GM19025 (cell line): ENCODE results near the gene NACC1.
A peak's percentile ranks its signal among the peaks of the same experiment; 100 is the strongest.

ENCODE experiments used
- ATAC-seq: cut with Tn5 transposase; IDR thresholded peaks from one replicate; pipeline ENCODE4 v1.9.1; 2021; ENCODE audit warnings: mild to moderate bottlenecking, low read depth, moderate library complexity; ENCODE audit not compliant: unreplicated experiment

Gene NACC1

DNA sequence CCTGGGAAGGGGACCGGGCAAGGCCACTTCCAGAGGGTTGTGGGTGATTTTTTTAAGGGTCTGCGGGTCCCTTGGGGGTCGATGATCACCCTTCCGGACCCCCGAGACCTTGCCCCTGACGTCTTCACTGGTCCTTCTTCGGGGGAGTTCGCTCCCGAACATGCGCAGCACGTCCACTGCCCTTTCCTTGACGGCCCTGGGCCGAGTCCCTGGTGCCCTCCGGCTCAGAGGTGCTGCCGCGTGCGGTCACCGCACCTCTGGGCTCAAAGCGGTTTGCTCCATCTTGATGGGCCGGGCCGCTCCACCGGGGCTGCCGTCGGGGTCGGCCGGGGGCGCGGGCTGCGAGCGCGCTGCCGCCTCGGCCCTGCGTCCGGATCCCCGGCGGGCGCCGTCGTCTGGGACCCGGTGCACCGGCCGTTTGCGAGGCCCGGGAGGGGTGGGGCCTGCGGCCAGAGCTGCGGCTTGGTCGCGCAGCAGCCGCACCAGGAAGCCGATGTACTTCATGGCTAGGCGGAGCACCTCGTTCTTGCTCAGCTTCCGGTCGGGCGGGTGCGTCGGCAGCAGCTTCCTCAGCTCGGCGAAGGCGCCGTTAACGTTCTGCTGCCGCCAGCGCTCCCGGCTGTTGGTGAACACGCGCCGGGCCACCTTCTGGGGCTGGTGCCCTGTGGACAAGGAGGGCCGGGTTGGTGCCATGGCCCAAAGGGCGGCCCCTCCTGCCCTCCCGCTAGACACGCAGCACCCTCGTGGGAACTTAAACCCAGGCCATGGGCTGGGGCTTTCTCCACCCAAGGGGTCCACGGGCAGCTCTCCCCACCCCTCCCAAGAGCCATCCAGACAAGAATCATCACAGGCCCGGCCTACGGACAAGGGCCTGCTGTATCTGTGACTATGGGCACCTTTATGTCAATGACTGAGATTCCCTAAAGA, 18.7 kb upstream of the NACC1 start:
- ATAC-seq, result no peak

DNA sequence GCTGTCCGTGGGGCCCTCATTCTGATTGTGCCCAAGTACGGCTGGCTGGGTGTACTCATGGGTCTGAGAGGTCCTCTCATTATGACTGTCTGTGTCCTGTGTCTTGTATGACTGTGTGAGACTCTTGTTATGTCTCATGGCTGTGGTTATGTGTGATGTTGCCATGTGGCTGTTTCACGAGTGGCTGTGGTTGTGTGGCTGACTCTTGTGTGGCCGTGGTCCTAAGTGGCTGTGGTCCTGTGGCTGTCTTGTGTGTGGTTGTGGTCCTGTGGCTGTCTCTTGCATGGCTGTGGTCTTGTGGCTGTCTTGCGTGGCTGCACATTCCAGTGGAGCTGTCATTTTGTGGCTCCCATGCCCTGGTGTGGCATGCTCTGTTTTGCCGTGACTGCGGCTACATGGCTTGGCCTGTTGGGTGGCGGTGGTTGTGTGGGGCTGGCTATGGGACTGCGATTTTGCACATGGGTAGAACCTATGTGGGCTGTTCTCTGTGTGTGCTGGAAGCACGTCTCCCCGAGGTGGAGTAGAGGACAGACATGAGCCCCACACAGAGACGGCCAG, 18.0 kb upstream of the NACC1 start:
- no peak for ATAC-seq

DNA sequence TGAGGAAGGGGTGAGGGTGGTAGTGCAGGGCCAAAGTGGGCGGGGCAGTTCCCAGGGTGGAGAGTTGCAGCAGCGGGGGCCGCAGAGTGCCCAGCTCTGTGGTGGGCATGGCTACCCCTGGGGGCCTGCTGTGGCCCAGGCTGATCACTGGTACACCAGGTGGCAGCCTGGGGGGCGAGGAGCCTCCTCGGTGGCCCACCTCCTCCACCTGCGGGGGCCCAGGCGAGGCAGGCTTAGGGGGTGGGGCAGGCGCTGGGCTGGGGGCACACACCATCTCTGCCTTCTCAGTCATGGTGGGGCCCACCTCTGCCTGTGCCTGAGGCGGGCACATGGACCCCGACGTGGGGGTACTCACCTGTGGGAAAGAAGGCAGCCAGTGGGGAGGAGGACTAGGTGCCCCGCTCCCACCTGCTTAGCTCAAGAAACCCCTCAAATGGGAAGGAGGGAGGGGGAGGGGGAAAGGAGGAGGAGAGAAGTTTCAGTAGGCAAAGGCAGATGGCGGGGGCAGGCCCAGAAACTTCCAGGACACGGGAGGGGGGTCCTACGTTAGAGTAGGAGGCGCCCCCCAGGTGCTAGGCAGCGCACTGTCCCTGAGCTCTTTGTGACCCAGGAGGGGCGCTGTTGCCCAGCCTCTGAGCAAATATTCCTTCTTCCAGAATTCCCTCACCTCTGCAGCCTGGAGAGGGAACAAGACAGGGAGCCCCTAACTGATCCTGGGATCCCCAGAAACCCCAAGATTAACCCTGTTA, 17.0 kb upstream of the NACC1 start:
- ATAC-seq, result no peak

- ATAC-seq, result no peak
These were observed 16.3 kb upstream of the NACC1 start for GRCh38 chr19:13101590-13102415.

GRCh38 chr19:13102416-13102665, 15.7 kb upstream of the NACC1 start:
- ATAC-seq, result no peak

DNA sequence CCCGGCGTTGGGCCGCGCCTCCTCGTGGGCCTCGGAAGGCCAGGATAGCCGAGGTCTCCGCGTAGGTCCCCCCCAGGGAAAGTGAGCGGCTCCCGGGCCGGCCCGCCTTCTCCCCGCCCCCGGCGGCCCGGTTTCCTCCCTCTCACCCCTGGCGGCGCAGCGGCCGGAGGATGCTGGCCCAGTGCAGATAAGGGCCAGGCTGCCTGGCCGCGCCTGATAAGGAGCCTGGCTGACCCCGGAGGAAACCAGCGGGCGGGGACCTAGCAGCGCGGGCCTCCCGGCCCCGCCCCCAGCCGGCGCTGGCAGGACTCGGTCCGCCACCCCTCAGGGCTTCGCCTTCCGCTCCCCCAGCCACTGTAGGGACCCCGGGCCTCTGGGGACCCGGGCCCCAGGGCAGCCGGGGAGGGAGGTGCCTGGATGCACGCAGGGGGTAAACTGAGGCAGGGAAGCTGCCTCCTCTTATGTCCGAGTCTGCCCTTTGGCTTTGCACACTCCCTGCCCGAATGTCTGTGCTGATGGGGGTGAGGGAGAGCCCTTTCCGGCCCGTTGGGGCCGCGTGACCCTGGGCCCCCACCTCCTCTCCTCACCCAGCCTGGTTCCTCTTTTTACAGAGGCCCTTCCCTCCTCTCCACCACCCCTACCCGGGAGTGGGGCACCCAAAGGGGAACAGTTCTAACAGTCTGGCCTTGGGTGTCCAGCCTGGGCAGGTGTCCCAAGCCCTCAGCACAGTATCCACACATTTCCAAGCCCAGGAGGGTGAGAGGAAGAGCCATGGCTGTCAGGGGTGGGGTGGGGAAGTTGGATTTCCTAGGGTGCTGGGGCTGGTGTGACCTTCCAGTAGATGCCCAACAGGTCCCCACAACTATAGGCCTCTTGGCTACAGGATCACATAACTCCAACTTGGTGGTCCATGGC, 15.1 kb upstream of the NACC1 start, which contains the start of gene LYL1:
Gene LYL1 (minus strand): TSS at position 193 of the 915 bp plus-strand sequence. CDS start 1,687 bp downstream, outside the sequence.
- ATAC-seq, result peak; percentile 33

DNA sequence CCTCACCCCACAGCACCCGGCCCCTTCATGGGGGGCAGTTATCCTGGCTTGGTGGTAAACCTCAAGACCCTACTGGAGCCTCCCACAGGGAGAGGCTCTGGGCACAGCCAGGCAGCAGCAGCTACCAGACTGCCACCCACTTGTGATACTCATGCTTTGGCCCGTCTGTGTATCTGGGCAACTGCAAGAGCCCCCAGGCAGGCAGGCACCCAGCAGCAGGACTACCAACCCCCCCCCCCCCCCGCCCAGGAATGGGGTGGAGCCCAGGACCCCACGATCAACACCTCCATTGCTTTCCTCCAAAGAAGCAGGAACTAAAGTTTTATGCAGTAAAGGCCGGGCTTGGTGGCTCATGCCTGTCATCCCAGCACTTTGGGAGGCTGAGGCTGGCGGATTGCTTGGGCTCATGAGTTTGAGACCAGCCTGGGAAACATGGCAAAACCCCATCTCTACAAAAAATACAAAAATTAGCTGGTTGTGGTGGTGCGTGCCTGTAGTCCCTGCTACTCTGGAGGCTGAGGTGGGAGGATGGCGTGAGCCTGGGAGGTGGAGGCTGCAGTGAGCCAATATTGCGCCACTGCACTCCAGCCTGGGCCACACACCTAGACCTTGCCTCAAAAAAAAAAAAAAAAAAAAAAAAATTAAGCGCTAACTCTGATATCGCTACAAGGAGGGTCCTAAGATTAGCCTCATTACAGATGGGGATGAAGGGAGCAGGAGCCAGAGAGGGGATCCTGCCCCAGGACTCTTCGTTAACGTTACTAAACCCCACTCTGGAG, 14.3 kb upstream of the NACC1 start:
- no peak for ATAC-seq

- no peak for ATAC-seq
These were observed 13.7 kb upstream of the NACC1 start for GRCh38 chr19:13104360-13104847.

GRCh38 chr19:13104848-13105711, 13.0 kb upstream of the NACC1 start:
- no peak for ATAC-seq

DNA sequence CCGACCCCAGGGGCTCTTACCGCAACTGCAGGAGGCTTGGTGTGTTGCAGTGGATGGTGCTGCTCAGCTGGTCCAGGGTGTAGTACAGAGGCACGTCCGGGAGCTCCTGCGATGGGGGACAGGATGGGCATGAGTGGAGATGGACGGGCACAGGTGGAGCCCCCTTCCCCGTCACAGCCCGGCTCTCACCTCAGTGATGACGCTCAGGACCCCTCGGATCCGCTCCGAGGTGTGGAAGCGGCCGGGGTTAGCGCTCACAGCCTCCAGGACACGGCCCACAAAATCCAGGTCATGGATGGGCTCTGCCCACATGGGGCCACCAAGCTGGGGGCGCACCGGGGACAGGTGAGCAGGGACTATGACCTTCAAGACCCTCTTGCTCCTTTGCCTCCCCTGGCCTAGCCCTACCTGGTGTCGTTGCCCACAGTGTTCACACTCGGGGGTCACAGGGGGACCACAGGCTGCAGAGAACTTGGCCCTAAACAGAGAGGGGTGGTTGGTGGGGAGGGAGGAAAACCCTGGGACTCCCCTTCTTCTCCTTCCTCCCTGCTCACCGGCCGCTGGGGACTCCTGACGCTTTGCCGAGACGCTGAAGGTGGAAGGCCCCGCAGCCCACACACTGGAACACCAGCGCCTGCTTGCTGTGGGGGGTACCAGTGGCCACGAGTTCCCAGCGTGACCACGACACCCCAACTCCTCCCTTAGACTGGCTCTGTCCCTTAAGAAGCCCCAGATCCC, 8.5 kb upstream of the NACC1 start:
- ATAC-seq, result no peak

DNA sequence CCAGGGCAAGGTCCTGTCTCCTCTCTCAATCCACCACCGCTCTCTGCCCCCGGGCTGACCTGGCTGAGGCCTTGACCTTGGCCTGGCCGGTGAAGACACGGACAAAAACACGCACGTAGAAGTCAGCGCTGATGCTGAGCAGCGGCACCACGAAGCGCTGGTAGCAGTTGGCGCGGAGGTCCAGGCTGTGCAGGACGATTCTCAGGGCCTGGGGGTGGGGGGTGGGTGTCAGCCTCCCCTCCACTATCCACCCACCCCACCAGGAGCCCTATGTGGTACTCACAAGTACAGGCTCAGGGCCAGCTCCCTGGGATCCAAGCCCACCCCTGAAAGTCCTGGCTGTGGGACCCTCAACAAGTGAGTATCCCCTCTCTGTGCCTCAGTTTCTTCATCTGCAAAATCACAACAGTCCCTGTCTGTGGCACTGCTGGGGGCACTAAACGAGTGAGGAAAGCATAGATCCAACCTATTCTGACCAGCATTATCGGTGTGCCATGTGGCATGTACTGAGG, 7.9 kb upstream of the NACC1 start:
- no peak for ATAC-seq

- ATAC-seq, result no peak
These were observed 5.5 kb upstream of the NACC1 start for GRCh38 chr19:13112555-13112954.

DNA sequence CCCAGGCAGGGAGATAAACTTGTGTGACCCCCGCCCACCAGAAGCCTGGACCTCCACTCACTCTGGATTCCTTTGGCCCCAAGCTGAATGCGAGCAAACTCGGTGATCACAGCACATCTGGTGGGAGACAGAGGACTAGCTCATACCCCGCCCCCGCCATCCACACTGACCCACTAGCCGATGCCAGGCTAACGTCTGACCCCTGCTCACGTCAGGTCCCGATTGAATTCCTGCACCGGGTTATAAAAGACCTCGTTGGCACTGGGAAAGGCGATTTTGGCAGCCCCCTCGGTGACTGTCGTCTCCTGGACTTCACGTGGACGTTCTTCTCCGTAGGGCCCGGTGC, 2.2 kb upstream of the NACC1 start:
- no peak for ATAC-seq

DNA sequence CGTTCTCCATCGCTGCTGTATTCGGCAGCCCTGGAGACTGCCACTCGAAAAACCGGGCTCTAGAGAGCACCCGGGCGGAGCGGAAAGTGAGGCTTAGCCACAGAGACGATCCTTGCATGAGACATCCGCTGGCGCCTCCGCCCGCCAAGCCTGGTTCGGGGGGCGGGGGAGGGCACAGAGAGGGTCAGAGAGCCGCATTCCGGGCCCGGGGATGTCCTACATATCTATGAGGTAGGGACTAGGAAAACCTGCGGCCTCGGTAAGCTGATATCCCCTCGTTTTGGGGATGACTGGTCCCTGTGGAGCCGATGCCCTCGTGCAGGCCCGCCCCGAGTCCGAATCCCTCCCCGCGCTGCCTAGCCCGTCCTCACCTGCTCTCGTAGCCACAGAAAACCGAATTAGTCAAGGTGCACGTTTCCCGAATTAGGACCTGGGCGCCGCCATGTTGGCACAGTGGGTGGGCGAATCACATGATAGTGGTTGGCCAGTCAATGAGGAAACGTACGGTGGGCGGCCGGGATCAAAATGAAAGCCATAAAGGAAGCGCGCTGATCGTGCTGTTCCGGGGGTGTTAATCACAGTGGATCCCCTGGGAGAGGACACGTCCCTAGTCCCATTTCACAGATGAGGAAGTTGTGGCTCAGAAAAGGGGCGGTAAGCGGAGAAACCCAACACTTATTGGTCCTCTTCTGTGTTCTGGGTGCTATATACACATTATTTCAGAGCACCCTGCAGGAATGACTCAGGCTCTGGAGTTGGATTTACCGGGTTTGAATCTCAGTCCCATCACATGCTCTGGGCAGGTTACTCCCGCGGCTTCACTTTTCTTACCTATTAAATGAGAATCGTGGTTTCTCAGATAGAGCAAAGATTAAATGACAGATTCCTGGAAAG, 1.5 kb upstream of the NACC1 start, which contains the start of gene TRMT1:
Gene TRMT1 (minus strand): TSS at position 459 of the 894 bp plus-strand sequence. CDS start 341 bp downstream, at position 118.
- no peak for ATAC-seq

DNA sequence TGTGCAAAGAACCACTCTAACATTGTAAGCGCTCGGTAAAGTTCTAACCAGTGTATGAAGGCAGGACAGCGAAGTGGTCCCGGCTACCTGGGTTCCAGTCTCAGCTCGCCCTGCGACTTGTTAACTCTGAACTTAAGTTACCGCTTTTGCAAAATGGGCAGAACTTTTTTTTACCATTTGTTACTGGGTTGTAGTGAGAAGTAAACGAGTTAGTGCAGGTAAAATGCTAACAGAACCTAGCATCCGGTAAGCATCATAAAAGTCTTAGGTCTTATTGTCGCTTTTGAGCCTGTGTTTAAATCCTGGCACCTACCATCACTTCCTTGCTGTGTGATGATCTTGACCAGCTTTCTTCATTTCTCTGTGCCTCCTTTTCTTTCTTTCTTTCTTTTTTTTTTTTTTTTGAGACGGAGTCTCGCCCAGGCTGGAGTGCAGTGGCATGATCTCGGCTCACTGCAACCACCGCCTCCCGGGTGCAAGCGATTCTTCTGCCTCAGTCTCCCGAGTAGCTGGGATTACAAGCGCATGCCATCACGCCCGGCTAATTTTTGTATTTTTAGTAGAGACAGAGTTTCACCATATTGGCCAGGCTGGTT, 790 bp upstream of the NACC1 start:
- ATAC-seq, result no peak
